Smooth muscle cell of the brain vasculature (primary cell): ENCODE results near the gene CARM1.
"Not testable (repeated sequence)": the region's sequence is repeated elsewhere in the genome, so short reads cannot be mapped to it uniquely, and the experiment has no call there.

Source experiments
- DNase-seq: peaks from one replicate; pipeline ENCODE4 v3.0.0-alpha.2; 2012; ENCODE audit warnings: low read depth, low spot score

The CARM1 gene

DNA sequence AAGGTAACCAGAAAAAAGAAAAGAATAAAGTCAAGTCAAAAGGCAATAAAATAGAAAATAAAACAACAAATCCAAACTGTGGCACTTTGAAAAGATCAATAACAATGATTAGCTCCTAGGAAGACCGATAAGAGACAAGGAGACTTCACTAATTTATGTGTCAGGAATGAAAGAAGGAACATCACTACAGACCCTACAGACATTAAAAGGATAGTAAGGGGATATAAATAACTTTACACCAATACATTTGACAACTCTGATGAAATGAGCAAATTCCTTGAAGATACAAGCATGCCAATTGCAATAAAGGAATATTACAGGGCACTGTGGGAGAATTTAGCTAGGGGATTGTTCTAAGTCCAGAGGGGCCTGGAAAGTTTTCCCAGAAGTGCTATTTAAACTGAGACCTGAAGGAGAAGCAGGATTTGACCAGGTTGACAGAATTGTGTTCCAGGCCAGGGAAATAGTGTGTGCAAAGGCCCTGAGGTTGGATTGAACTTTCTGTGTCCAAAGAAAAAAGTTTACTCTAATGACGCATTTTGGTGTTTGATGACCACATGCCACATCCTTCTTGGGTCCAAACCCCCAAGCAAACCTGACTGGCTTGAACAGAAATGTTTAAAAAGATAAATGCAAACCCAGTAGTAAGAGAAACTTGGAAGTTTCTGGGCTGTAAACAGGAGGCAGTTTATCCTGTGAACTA, 24.7 kb upstream of the CARM1 start:
- no peak for DNase-seq

DNA sequence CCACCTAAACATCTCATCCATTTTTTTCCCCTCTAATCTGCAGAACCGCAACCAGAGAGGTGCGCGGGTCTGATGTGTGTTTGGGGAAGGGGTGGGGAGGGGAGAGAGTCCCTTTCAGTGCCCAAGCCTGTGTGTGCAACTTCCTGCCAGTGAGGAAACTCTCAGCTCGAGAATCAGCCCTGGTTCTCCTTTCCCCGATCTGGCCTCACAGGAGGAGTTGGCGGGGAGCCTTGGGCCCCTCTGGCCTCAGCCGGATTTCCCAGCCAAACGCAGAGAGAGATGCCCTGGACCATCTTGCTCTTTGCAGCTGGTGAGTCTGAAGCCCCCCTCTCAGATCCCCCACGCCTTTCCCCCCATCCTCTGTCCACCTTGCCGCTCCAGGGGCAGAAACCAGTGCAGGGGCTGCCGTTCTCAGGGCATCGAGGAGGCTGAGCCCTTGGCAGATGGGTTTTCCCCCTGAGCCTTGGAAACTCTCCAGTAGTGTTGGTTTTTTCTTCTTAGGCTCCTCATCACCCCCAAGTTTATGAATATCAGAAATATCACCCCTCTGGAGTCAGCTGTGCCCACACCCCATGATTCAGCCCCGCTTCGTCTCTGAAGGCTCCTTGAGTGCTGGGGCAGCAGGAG, 23.0 kb upstream of the CARM1 start, which contains the start of gene C19orf38:
Gene C19orf38 (plus strand): TSS at position 186 of the 627 bp plus-strand sequence. CDS start 94 bp downstream, at position 280.
- no peak for DNase-seq

DNA sequence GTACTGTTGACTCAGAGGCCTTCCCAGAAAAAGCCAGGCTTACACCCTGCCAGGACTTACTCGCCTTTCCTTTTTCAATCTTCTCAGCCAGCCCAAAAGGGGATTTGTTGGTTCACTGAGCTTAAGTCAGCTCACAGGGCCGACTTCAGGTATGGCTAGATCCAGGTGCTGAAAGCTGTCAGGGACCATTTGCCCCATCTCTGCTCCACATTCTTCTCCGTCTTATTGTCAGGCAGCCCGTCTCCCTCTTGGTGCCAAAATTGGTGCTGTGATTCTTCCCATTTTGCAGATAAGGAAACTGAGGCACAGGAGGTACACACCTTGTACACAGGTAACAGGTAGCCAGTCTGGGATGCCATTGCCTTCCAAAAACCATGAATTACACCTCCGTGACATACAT, 20.7 kb upstream of the CARM1 start:
- no peak for DNase-seq

- DNase-seq = no peak
Measured at GRCh38 chr19:10852098-10852800, 19.1 kb upstream of the CARM1 start.

DNA sequence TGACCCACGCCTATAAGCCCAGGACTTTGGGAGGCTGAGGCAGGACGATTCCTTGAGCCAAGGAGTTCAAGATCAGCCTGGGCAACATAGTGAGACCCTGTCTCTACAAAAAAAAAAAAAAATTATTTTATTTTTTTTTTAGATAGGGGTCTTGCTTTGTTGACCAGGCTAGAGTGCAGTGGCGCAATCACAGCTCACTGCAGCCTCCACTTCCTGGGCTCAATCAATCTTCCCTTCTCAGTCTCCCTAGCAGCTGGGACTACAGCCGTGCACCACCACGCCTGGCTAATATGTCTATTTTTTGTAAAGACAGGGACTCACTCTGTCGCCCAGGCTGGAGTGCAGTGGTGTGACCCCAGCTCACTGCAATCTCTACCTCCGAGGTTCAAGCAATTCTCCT, 18.4 kb upstream of the CARM1 start:
- DNase-seq = no peak

DNA sequence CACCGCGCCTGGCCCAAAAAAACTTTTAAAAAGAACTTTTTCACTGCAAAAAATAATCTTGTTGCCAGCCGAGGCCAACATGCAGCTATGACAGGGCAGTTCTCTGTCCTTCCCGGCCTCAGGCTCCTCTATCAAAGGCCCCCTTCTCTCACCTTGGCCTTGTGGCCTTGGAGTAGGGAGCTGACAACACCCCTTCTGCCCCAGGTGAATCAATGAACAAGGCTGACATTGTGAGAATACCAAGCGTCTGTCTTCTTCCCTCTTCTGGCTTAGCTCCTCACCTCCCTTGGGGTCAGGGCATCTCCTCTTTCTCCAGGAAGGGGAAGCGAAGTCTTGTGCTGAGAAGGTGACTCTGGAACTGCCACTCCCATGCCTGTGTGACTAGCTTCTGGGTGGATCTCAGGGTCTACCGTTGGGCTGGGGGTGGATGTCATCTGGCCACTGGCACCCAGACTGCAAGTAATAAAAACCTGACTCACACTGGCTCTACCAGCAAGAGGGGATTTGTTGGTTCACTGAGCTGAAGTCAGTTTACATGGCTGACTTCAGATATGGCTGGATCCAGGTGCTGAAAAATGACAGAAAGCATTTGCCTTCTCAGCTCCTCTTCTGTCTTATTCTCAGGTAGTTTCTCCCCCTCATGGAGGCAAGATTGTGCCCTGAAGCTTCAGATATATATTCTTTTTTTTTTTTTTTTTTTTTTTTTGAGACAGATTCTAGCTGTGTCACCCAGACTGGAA, 16.8 kb upstream of the CARM1 start:
- no peak for DNase-seq

GRCh38 chr19:10855879-10856522, 15.4 kb upstream of the CARM1 start:
- no peak for DNase-seq

DNA sequence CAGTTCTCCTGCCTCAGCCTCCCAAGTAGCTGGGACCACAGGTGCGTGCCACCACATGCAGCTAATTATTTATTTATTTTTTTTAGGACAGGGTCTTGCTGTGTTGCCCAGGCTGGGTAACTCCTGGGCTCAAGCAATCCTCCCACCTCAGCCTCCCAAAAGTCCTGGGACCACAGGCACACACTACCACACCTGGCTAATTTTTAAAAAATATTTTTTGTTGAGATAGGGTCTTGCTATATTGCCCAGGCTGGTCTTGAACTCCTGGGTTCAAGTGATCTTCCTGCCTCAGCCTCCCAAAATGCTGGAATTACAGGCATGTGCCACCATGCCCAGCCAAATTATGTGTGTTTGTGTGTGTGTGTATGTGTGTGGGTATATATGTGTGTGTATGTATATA, 14.5 kb upstream of the CARM1 start:
- not testable (repeated sequence) for DNase-seq

- DNase-seq = no peak
Measured at GRCh38 chr19:10858204-10858828, 13.0 kb upstream of the CARM1 start.

- DNase-seq = no peak
Measured at GRCh38 chr19:10861103-10861651, 10.2 kb upstream of the CARM1 start.

DNA sequence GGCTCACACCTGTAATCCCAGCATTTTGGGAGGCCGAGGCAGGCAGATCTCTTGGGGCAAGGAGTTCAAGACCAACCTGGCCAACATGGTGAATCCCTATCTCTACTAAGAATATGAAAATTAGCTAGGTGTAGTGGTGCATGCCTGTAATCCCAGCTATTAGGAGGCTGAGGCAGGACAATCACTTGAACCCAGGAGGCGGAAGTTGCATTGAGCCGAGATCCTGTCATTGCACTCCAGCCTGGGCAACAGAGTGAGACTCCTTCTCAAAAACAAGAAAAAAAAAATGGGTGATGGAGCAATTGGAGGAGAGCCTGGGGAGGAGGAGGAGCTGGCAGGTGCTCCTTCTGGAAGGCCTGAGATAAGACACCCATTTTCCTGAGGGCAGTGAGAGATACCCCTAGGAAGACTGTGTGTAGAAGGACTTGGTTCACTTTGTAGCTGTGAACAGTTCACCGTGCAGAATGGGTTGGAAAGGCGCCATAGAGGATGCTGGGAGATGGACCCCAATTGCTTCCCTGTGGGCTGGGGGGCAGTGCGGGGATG, 8.7 kb upstream of the CARM1 start:
- no peak for DNase-seq

- no peak for DNase-seq
Measured at GRCh38 chr19:10863107-10863717, 8.1 kb upstream of the CARM1 start.

DNA sequence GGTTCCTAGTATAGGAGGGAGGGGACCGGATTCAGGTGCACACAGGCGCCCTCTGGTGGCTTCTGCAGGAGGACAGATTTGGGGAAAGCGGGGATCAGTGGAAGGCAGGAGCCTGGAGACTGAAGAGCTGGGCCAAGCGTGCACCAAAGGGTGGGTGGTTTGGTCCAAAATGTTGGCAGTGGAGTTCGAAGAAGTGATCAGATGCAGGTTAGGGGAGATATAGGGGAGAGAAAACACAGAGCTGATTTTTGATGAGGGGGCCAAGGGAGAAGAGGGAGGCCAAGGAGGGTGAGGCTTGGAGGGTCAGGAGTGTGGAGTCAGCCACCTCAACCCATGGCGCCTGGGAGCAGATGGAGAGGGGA, 6.8 kb upstream of the CARM1 start:
- DNase-seq = peak; percentile 52

DNA sequence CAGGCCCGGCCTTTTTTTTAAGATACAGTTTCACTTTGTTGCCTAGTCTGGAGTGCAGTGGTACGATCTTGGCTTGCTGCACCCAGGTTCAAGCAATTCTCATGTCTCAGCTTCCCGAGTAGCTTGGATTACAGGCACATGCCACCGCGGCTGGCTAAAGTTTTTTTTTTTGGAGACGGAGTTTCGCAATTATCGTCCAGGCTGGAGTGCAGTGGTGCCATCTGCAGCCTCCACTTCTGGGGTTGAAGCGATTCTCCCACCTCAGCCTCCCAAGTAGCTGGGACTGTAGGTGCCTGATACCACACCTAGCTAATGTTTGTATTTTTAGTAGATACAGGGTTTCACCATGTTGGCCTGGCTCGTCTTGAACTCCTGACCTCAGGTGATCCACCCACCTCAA, 4.9 kb upstream of the CARM1 start:
- DNase-seq = no peak

- DNase-seq = no peak
Measured at GRCh38 chr19:10868872-10869547, 2.3 kb upstream of the CARM1 start.

DNA sequence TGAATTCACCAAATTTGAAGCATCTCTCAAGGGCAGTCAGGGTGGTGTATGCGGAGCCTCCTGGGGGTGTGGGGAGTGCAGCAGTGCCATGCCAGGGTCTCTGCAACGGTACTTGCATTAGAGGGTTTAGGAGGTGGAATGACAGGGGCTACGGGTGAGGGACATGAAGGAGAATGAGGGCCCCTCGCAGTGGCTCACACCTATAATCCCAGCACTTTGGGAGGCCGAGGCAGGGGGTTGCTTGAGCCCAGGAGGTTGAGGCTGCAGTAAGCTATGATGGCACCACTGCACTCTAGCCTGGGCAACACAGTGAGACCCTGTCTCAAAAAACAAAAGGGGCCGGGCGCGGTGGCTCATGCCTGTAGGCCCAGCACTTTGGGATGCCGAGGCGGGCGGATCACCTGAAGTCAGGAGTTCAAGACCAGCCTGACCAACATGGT, 1.5 kb upstream of the CARM1 start:
- not testable (repeated sequence) for DNase-seq

GRCh38 chr19:10870501-10870954, 825 bp upstream of the CARM1 start:
- DNase-seq = no peak

DNA sequence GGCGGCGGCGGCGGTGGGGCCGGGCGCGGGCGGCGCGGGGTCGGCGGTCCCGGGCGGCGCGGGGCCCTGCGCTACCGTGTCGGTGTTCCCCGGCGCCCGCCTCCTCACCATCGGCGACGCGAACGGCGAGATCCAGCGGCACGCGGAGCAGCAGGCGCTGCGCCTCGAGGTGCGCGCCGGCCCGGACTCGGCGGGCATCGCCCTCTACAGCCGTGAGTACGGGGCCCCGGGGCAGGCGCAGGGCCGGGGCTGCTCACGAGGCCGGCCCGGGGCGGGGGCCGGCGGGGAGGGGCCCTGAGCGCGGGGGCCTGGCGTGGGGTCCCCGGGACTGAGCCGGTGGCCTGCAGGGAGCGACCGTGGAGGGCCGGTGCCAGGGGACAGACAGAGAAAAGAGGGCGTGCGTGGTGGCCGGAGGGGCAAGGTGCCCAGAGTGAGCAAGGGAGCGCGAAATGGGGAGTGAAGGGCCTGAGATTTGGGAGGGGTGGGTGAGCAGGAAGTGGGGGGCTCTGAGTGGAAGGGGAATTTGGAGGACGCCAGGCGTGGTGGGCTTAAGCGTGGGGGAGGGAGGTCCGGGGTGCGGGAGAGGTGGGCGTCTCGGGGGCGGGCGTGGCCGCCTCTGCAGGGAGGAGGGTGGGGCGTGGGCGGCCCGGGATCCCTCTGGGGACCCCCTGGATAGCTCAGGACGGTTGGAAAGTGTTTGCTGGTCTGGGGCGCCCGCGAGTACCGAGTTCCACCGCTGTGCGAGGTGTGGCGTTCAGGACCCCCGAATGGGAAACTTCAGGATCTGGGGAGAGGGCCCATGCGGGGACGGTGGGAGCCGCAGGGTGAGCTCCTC, 575 bp downstream of the CARM1 start:
- DNase-seq = no peak
